Activated CD4-positive, alpha-beta memory T cell treated with anti-CD3 and anti-CD28 coated beads for 36 hours (primary cell): ENCODE data around the gene TRABD2A. TPM values are rescaled to one million over a fixed set of nuclear protein-coding genes. Genes with fewer than 3 reads are reported as not detected.

Experiments
- CTCF ChIA-PET: fragments of 350-600 bp; sonication (Branson Sonifier 250); formaldehyde crosslinking; loops from one replicate; lab custom pipeline; 2021; ENCODE audit warnings: antibody characterized with exemption, inconsistent platforms; lab: Charles Lee
- POLR2A ChIA-PET: fragments of 350-600 bp; sonication (Branson Sonifier 250); formaldehyde crosslinking; loops from one replicate; lab custom pipeline; 2021; ENCODE audit warnings: antibody characterized with exemption; lab: Charles Lee
- DNase-seq: peaks from one replicate; pipeline ENCODE4 v3.0.0-alpha.2; 2020
- H3K27ac Mint-ChIP-seq: one replicate; pipeline ENCODE4 v1.8.0; 2021; ENCODE audit warnings: mixed read lengths
- H3K27me3 Mint-ChIP-seq: one replicate; pipeline ENCODE4 v1.8.0; 2021; ENCODE audit warnings: mixed read lengths
- H3K36me3 Mint-ChIP-seq: one replicate; pipeline ENCODE4 v1.8.0; 2021; ENCODE audit warnings: mixed read lengths
- H3K4me1 Mint-ChIP-seq: one replicate; pipeline ENCODE4 v1.8.0; 2021; ENCODE audit warnings: low read depth, mixed read lengths
- H3K4me3 Mint-ChIP-seq: one replicate; pipeline ENCODE4 v1.8.0; 2021; ENCODE audit warnings: mild to moderate bottlenecking, mixed read lengths
- H3K9me3 Mint-ChIP-seq: one replicate; pipeline ENCODE4 v1.8.0; 2021; ENCODE audit warnings: mixed read lengths
- intact Hi-C: fragments of 100-400 bp; cut with micrococcal nuclease; formaldehyde crosslinking; loops from one replicate; pipeline ENCODE4 v1.15.1; 2023
- total RNA-seq, 2 experiments: library from RNA; stranded (reverse); gene quantifications; one replicate each; pipeline ENCODE4 v1.2.3, GENCODE V29; 2021

Gene TRABD2A
- total RNA-seq, 2 experiments from 2014 or later, result 29.6 to 30.1 TPM

- POLR2A ChIA-PET, result interaction anchor here (0.6 to 4.0 kb wide), 8 partner anchors 10 to 114 kb away, joined by 3 to 39 read pairs (median 4); partner anchors contain the start of genes TMSB10 and TRABD2A
- H3K4me1 Mint-ChIP-seq, result peaks cover 46% of the 10 kb centered on the region
- DNase-seq, result no peak
These were observed 8.4 kb upstream of the TRABD2A start for GRCh38 chr2:84889332-84889731.

GRCh38 chr2:84888401-84889276 is 7.8 kb upstream of the TRABD2A start:
- POLR2A ChIA-PET, result interaction anchor here (0.6 to 4.0 kb wide), 8 partner anchors 9 to 115 kb away, joined by 3 to 39 read pairs (median 4); partner anchors contain the start of genes TMSB10 and TRABD2A
- peaks cover 47% of the 10 kb centered on the region for H3K4me1 Mint-ChIP-seq

More at GRCh38 chr2:84889332-84889731, 8.4 kb upstream of the TRABD2A start:
- CTCF ChIA-PET, result interaction anchor here (1.0 to 4.6 kb wide), 6 partner anchors 11 to 373 kb away, joined by 3 to 49 read pairs (median 4); partner anchors contain the start of gene DNAH6
- H3K36me3 Mint-ChIP-seq, result no peaks in the 10 kb centered on the region
- intact Hi-C loops, result loop anchor here (2.0 kb wide), 1 partner anchor 49 kb away; no protein-coding TSS in a partner anchor
- H3K4me3 Mint-ChIP-seq, result peak overlapping the region; percentile 58
- H3K27me3 Mint-ChIP-seq, result no peaks in the 10 kb centered on the region
- H3K27ac Mint-ChIP-seq, result peak overlapping the region; percentile 90
- H3K9me3 Mint-ChIP-seq, result no peaks in the 10 kb centered on the region

GRCh38 chr2:84886791-84887190 is 5.9 kb upstream of the TRABD2A start:
- intact Hi-C loops, result no loop called here
- DNase-seq, result no peak
- POLR2A ChIA-PET, result interaction anchor here (1.5 to 4.0 kb wide), 3 partner anchors 12 to 39 kb away, joined by 3 to 39 read pairs (median 12); partner anchors contain the start of gene TMSB10
- no peaks in the 10 kb centered on the region for H3K9me3 Mint-ChIP-seq
- no peaks in the 10 kb centered on the region for H3K36me3 Mint-ChIP-seq
- H3K27me3 Mint-ChIP-seq, result no peaks in the 10 kb centered on the region
- peak overlapping the region; percentile 50 for H3K27ac Mint-ChIP-seq
- CTCF ChIA-PET, result interaction anchor here (1.3 to 4.6 kb wide), 2 partner anchors 12 to 39 kb away, joined by 5 to 49 read pairs; no protein-coding TSS in a partner anchor
- H3K4me1 Mint-ChIP-seq, result peaks cover 60% of the 10 kb centered on the region
- no peak overlapping the region for H3K4me3 Mint-ChIP-seq

More at GRCh38 chr2:84888401-84889276, 7.8 kb upstream of the TRABD2A start:
- Mint-ChIP-seq H3K9me3 (no peaks in the 10 kb centered on the region), H3K27me3 (no peaks in the 10 kb centered on the region), H3K27ac (peak overlapping the region; percentile 90), H3K36me3 (no peaks in the 10 kb centered on the region), H3K4me3 (peak overlapping the region; percentile 58)
- intact Hi-C loops, result loop anchor here (1.0 to 2.0 kb wide), 3 partner anchors 10 to 50 kb away; no protein-coding TSS in a partner anchor
- peak; percentile 71 for DNase-seq
- CTCF ChIA-PET, result interaction anchor here (1.0 to 4.6 kb wide), 6 partner anchors 12 to 373 kb away, joined by 3 to 49 read pairs (median 4); partner anchors contain the start of gene DNAH6

GRCh38 chr2:84885111-84885510 is 4.2 kb upstream of the TRABD2A start:
- no peak for DNase-seq
- peaks cover 3% of the 10 kb centered on the region for H3K36me3 Mint-ChIP-seq
- CTCF ChIA-PET, result interaction anchor here (10.4 kb wide), 1 partner anchor 41 kb away, joined by 119 read pairs; no protein-coding TSS in a partner anchor
- H3K9me3 Mint-ChIP-seq, result no peaks in the 10 kb centered on the region
- intact Hi-C loops, result no loop called here
- H3K4me1 Mint-ChIP-seq, result peaks cover 53% of the 10 kb centered on the region
- POLR2A ChIA-PET, result no interaction called here
- H3K4me3 Mint-ChIP-seq, result no peak overlapping the region
- no peaks in the 10 kb centered on the region for H3K27me3 Mint-ChIP-seq
- no peak overlapping the region for H3K27ac Mint-ChIP-seq

GRCh38 chr2:84884449-84884848 is 3.6 kb upstream of the TRABD2A start:
- POLR2A ChIA-PET, result no interaction called here
- Mint-ChIP-seq H3K36me3 (peaks cover 5% of the 10 kb centered on the region), H3K27me3 (no peaks in the 10 kb centered on the region), H3K4me1 (peaks cover 49% of the 10 kb centered on the region), H3K27ac (no peak overlapping the region), H3K4me3 (no peak overlapping the region), H3K9me3 (no peaks in the 10 kb centered on the region)
- intact Hi-C loops, result loop anchor here (5.0 kb wide), 1 partner anchor 367 kb away; the partner anchor contains the start of gene DNAH6
- no peak for DNase-seq
- CTCF ChIA-PET, result interaction anchor here (10.4 kb wide), 1 partner anchor 41 kb away, joined by 119 read pairs; no protein-coding TSS in a partner anchor

- intact Hi-C loops, result loop anchor here (1.0 to 5.0 kb wide), 11 partner anchors 16 to 388 kb away; partner anchors contain the start of genes DNAH6 and TMSB10
- Mint-ChIP-seq H3K9me3 (no peaks in the 10 kb centered on the region), H3K36me3 (peaks cover 5% of the 10 kb centered on the region), H3K27ac (peak overlapping the region; percentile 99), H3K4me1 (peaks cover 43% of the 10 kb centered on the region), H3K4me3 (peak overlapping the region; percentile 94), H3K27me3 (no peaks in the 10 kb centered on the region)
- CTCF ChIA-PET, result interaction anchor here (0.6 to 10.4 kb wide), 28 partner anchors 8 to 417 kb away, joined by 3 to 119 read pairs (median 4); partner anchors contain the start of gene TMSB10
- POLR2A ChIA-PET, result interaction anchor here (0.6 to 4.2 kb wide), 6 partner anchors 7 to 362 kb away, joined by 3 to 39 read pairs (median 4); partner anchors contain the start of gene TMSB10
- DNase-seq, result no peak
These were observed 2.1 kb upstream of the TRABD2A start for GRCh38 chr2:84882775-84883550.

GRCh38 chr2:84882414-84882738 is 1.5 kb upstream of the TRABD2A start:
- no peaks in the 10 kb centered on the region for H3K27me3 Mint-ChIP-seq
- H3K27ac Mint-ChIP-seq, result peak overlapping the region; percentile 99
- DNase-seq, result no peak
- H3K9me3 Mint-ChIP-seq, result no peaks in the 10 kb centered on the region
- peak overlapping the region; percentile 94 for H3K4me3 Mint-ChIP-seq
- intact Hi-C loops, result loop anchor here (1.0 to 5.0 kb wide), 11 partner anchors 16 to 387 kb away; partner anchors contain the start of genes DNAH6 and TMSB10
- peaks cover 5% of the 10 kb centered on the region for H3K36me3 Mint-ChIP-seq
- ChIA-PET POLR2A (interaction anchor here (0.6 to 4.2 kb wide), 6 partner anchors 8 to 362 kb away, joined by 3 to 39 read pairs (median 4); partner anchors contain the start of gene TMSB10), CTCF (interaction anchor here (0.6 to 10.4 kb wide), 28 partner anchors 9 to 418 kb away, joined by 3 to 119 read pairs (median 4); partner anchors contain the start of gene TMSB10)
- H3K4me1 Mint-ChIP-seq, result peaks cover 44% of the 10 kb centered on the region

- peaks cover 5% of the 10 kb centered on the region for H3K36me3 Mint-ChIP-seq
- peaks cover 44% of the 10 kb centered on the region for H3K4me1 Mint-ChIP-seq
- H3K9me3 Mint-ChIP-seq, result no peaks in the 10 kb centered on the region
- H3K4me3 Mint-ChIP-seq, result peak overlapping the region; percentile 94
- intact Hi-C loops, result loop anchor here (1.0 to 5.0 kb wide), 14 partner anchors 17 to 386 kb away; partner anchors contain the start of genes DNAH6 and TMSB10
- ChIA-PET POLR2A (interaction anchor here (0.6 to 4.2 kb wide), 8 partner anchors 8 to 361 kb away, joined by 3 to 39 read pairs (median 4); partner anchors contain the start of gene TMSB10), CTCF (interaction anchor here (0.6 to 10.4 kb wide), 33 partner anchors 9 to 423 kb away, joined by 3 to 119 read pairs (median 4); partner anchors contain the start of genes SUCLG1 and TMSB10)
- DNase-seq, result peak; percentile 95
- H3K27me3 Mint-ChIP-seq, result no peaks in the 10 kb centered on the region
- H3K27ac Mint-ChIP-seq, result peak overlapping the region; percentile 99
These were observed 913 bp upstream of the TRABD2A start for GRCh38 chr2:84881581-84882413.

GRCh38 chr2:84880395-84880644 is 564 bp downstream of the TRABD2A start:
- ChIA-PET POLR2A (interaction anchor here (0.6 to 4.2 kb wide), 9 partner anchors 8 to 66 kb away, joined by 3 to 39 read pairs (median 4); partner anchors contain the start of gene TMSB10), CTCF (interaction anchor here (0.6 to 10.4 kb wide), 8 partner anchors 11 to 354 kb away, joined by 3 to 119 read pairs (median 4); no protein-coding TSS in a partner anchor)
- DNase-seq, result no peak
- intact Hi-C loops, result loop anchor here (2.0 to 5.0 kb wide), 2 partner anchors 24 to 363 kb away; partner anchors contain the start of gene DNAH6
- Mint-ChIP-seq H3K27me3 (no peaks in the 10 kb centered on the region), H3K9me3 (no peaks in the 10 kb centered on the region), H3K36me3 (peaks cover 5% of the 10 kb centered on the region), H3K4me3 (peak overlapping the region; percentile 92), H3K27ac (peak overlapping the region; percentile 93), H3K4me1 (peaks cover 55% of the 10 kb centered on the region)
